OCI-LY1 (cell line): Measurements from ENCODE around the gene GSK3A.
A peak's percentile ranks its signal among the peaks of the same experiment; 100 is the strongest.

Source experiments
- H2AFZ ChIP-seq: fragments of 200-600 bp; sonication (generic), shearing (Covaris generic); 2 replicates; pipeline ENCODE4 v1.6.0; 2014; ENCODE audit warnings: antibody characterized with exemption, mild to moderate bottlenecking, low read length
- H3F3A ChIP-seq: fragments of 200-600 bp; sonication (generic), shearing (Covaris generic); 2 replicates; pipeline ENCODE4 v1.6.0; 2014; ENCODE audit warnings: mild to moderate bottlenecking, antibody characterized with exemption, low read length, moderate library complexity; ENCODE audit not compliant: insufficient read depth
- H3K27ac ChIP-seq: fragments of 200-600 bp; sonication (generic); 2 replicates; pipeline ENCODE4 v1.5.1; 2014; ENCODE audit warnings: low read length, mixed run types, mild to moderate bottlenecking, low read depth; ENCODE audit not compliant: poor library complexity, severe bottlenecking
- H3K27me3 ChIP-seq: fragments of 200-600 bp; sonication (generic); 2 replicates; pipeline ENCODE4 v1.6.0; 2014; ENCODE audit warnings: antibody characterized with exemption, mild to moderate bottlenecking, low read length, moderate library complexity; ENCODE audit not compliant: insufficient read depth
- H3K36me3 ChIP-seq: fragments of 200-600 bp; sonication (generic); 2 replicates; pipeline ENCODE4 v1.6.1; 2014; ENCODE audit warnings: mild to moderate bottlenecking, antibody characterized with exemption, low read length, moderate library complexity, mixed read lengths; ENCODE audit not compliant: insufficient read depth
- H3K4me1 ChIP-seq: fragments of 200-600 bp; sonication (generic); 2 replicates; pipeline ENCODE4 v1.5.1; 2014; ENCODE audit warnings: mild to moderate bottlenecking, low read length, moderate library complexity; ENCODE audit not compliant: insufficient read depth, severe bottlenecking
- H3K4me2 ChIP-seq: fragments of 200-600 bp; sonication (generic), shearing (Covaris generic); 2 replicates; pipeline ENCODE4 v1.6.1; 2014; ENCODE audit warnings: low read length
- H3K4me3 ChIP-seq: fragments of 200-600 bp; sonication (generic); 2 replicates; pipeline ENCODE4 v1.5.1; 2014; ENCODE audit warnings: low read length, low read depth, mild to moderate bottlenecking, mixed read lengths; ENCODE audit not compliant: poor library complexity, severe bottlenecking
- H3K79me2 ChIP-seq: fragments of 200-600 bp; shearing (Covaris generic); 2 replicates; pipeline ENCODE4 v1.6.1; 2016; ENCODE audit warnings: mixed run types, low read length, mixed read lengths; ENCODE audit not compliant: insufficient read depth
- H3K9ac ChIP-seq: fragments of 200-600 bp; sonication (generic), shearing (Covaris generic); 2 replicates; pipeline ENCODE4 v1.6.1; 2014; ENCODE audit warnings: mild to moderate bottlenecking, low read length, mixed read lengths
- H3K9me2 ChIP-seq: fragments of 200-600 bp; sonication (generic), shearing (Covaris generic); 2 replicates; pipeline ENCODE4 v1.6.1; 2014; ENCODE audit warnings: low read depth, mild to moderate bottlenecking, low read length, mixed read lengths
- H3K9me3 ChIP-seq: fragments of 200-600 bp; shearing (Covaris generic); 2 replicates; pipeline ENCODE4 v1.6.1; 2014; ENCODE audit warnings: low read length, mixed read lengths
- H4K20me1 ChIP-seq: fragments of 200-600 bp; sonication (generic), shearing (Covaris generic); 2 replicates; pipeline ENCODE4 v1.6.0; 2016; ENCODE audit warnings: mild to moderate bottlenecking, low read length; ENCODE audit not compliant: insufficient read depth
- CTCF ChIP-seq: fragments of 200-600 bp; sonication (generic), shearing (Covaris generic); IDR thresholded peaks from 2 replicates; pipeline ENCODE4 v1.5.1; 2017; ENCODE audit warnings: mild to moderate bottlenecking, antibody characterized with exemption, low read length, moderate library complexity, mixed read lengths
- EZH2 ChIP-seq: fragments of 200-600 bp; sonication (generic), shearing (Covaris generic); IDR thresholded peaks from 2 replicates; pipeline ENCODE4 v1.8.0; 2017; ENCODE audit warnings: borderline replicate concordance, mixed run types, mild to moderate bottlenecking, antibody characterized with exemption, low read length, moderate library complexity, mixed read lengths

GSK3A gene

DNA sequence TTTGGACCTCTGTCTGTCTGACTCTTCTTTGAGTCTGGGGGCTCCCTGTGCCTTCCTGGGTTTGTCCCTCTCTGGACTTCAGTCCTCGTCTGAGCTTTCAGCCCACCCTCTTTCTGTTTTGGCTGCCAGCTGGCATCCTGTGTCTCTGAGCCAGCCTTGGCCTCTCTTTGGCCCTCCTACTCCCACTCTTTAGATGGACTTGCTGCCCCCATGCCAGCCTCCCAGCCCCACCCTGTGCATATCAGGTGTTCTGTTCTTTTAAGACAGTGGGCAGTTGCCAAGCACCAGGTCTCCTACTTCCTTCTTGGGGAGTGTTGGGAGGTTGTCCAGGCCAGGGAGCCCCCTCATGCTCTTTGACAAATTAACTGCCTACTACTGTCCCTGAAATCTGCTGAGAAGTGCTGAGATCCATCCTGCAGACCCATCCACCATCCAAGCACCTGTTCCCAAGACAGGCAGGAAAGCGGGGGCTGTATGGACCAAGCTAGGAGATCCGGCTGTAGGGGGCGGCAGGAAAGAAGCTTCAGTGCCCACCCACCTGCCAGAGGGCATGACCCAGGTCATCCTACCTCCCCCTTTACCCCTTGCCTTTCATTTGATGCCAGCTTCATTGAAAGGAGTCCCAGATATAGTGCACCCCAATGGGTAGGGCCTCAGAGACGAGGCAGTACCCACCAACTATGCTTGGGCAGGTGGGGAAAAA, 36.2 kb upstream of the GSK3A start:
- no peaks in the 10 kb centered on the region for H4K20me1 ChIP-seq
- no peaks in the 10 kb centered on the region for H3K27me3 ChIP-seq
- TF ChIP-seq EZH2: no peak
- TF ChIP-seq CTCF: no peak
- peaks cover 4% of the 10 kb centered on the region; the same call in 1 of the 2 replicates for H3K36me3 ChIP-seq
- peaks cover 12% of the 10 kb centered on the region; the same call in 1 of the 2 replicates for H3F3A ChIP-seq
- H3K4me3 ChIP-seq: no peak overlapping the region
- no peaks in the 10 kb centered on the region for H3K79me2 ChIP-seq
- no peaks in the 10 kb centered on the region for H3K9me2 ChIP-seq
- H3K4me2 ChIP-seq: peak overlapping the region; percentile 71; the same call in 1 of the 2 replicates
- no peaks in the 10 kb centered on the region for H3K9me3 ChIP-seq
- H3K9ac ChIP-seq: no peak overlapping the region; the same call in 1 of the 2 replicates
- H3K27ac ChIP-seq: no peak overlapping the region
- peaks cover 39% of the 10 kb centered on the region for H3K4me1 ChIP-seq
- no peak overlapping the region for H2AFZ ChIP-seq

- H3K9me2 ChIP-seq: no peaks in the 10 kb centered on the region
- TF ChIP-seq EZH2 (no peak), CTCF (no peak)
- H2AFZ ChIP-seq: no peak overlapping the region
- H3K27ac ChIP-seq: no peak overlapping the region
- no peaks in the 10 kb centered on the region for H3K27me3 ChIP-seq
- H3K9me3 ChIP-seq: no peaks in the 10 kb centered on the region
- peaks cover 8% of the 10 kb centered on the region; the same call in 1 of the 2 replicates for H3F3A ChIP-seq
- H4K20me1 ChIP-seq: no peaks in the 10 kb centered on the region
- peaks cover 33% of the 10 kb centered on the region for H3K4me1 ChIP-seq
- H3K4me3 ChIP-seq: no peak overlapping the region
- H3K79me2 ChIP-seq: no peaks in the 10 kb centered on the region
- no peak overlapping the region for H3K4me2 ChIP-seq
- peaks cover 4% of the 10 kb centered on the region; the same call in 1 of the 2 replicates for H3K36me3 ChIP-seq
- no peak overlapping the region; the same call in 1 of the 2 replicates for H3K9ac ChIP-seq
These were observed 35.5 kb upstream of the GSK3A start for GRCh38 chr19:42277821-42278451.

- Histone ChIP-seq H3K9me2 (no peaks in the 10 kb centered on the region), H3K27me3 (no peaks in the 10 kb centered on the region), H3K27ac (no peak overlapping the region), H3F3A (peaks cover under 1% of the 10 kb centered on the region; the same call in 1 of the 2 replicates), H3K9ac (no peak overlapping the region), H3K4me2 (no peak overlapping the region), H3K4me1 (peaks cover 23% of the 10 kb centered on the region), H3K36me3 (peaks cover 4% of the 10 kb centered on the region; the same call in 1 of the 2 replicates), H3K79me2 (no peaks in the 10 kb centered on the region), H2AFZ (no peak overlapping the region), H4K20me1 (no peaks in the 10 kb centered on the region), H3K4me3 (no peak overlapping the region), H3K9me3 (no peaks in the 10 kb centered on the region)
- no peak for TF ChIP-seq CTCF
- no peak for TF ChIP-seq EZH2
These were observed 34.4 kb upstream of the GSK3A start for GRCh38 chr19:42276821-42277220.
